Measurements from ENCODE around the gene MAD1L1. TPM values are rescaled to one million over a fixed set of nuclear protein-coding genes. Genes with fewer than 3 reads are reported as not detected.

Gene MAD1L1
- total RNA-seq, 1 experiment from 2014 or later, result 38.5 TPM

DNA sequence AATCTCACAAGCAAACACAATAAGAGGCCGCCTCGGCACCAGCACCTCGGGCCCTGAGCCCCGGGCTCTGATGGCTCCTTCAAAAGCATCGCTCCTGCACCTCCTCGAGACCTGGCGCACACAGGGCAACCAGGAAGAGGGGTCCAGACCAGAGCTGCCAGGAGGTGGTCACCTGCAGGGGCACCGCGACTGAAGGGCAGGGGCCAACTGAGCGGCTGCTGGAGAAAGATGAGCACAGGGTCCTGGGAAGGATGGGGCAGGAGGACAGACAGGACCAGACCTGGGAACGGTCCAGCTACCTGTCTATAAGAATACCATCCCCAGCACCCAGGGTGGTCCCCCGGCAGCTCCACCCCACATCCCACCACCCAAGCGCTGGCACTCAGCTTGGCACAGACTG is 20.8 kb downstream of the MAD1L1 start:
- ChIA-PET POLR2A (no interaction called here), CTCF (no interaction called here), RAD21 (ENCODE audit: low non-redundant PET in 1 of 2, low total read pairs in 2 of 2, uncharacterized antibody in 2 of 2, unreplicated experiment in 2 of 2) (no interaction called here)
- 0 out of 2 replicates have a peak, but pooled peaks cover 4% of the 10 kb centered on the region for H3K79me2 ChIP-seq (ENCODE audit: insufficient read depth, low read length)
- TF ChIP-seq, protein P1, sequence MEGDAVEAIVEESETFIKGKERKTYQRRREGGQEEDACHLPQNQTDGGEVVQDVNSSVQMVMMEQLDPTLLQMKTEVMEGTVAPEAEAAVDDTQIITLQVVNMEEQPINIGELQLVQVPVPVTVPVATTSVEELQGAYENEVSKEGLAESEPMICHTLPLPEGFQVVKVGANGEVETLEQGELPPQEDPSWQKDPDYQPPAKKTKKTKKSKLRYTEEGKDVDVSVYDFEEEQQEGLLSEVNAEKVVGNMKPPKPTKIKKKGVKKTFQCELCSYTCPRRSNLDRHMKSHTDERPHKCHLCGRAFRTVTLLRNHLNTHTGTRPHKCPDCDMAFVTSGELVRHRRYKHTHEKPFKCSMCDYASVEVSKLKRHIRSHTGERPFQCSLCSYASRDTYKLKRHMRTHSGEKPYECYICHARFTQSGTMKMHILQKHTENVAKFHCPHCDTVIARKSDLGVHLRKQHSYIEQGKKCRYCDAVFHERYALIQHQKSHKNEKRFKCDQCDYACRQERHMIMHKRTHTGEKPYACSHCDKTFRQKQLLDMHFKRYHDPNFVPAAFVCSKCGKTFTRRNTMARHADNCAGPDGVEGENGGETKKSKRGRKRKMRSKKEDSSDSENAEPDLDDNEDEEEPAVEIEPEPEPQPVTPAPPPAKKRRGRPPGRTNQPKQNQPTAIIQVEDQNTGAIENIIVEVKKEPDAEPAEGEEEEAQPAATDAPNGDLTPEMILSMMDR (IDR thresholded peaks at IDR 0.05 in 2 of 3, conservative IDR thresholded peaks at IDR 0.05 in 1 of 3; ENCODE audit: borderline replicate concordance in 1 of 3, insufficient read depth in 1 of 3, low read depth in 2 of 3, low read length in 2 of 3), result no peak
- no peak for TF ChIP-seq ELF1 (IDR thresholded peaks at IDR 0.05; ENCODE audit: borderline replicate concordance, low read depth)
- TF ChIP-seq POLR2AphosphoS5 (IDR thresholded peaks at IDR 0.05; ENCODE audit: low read depth, low read length), result no peak
- TF ChIP-seq, protein P2, sequence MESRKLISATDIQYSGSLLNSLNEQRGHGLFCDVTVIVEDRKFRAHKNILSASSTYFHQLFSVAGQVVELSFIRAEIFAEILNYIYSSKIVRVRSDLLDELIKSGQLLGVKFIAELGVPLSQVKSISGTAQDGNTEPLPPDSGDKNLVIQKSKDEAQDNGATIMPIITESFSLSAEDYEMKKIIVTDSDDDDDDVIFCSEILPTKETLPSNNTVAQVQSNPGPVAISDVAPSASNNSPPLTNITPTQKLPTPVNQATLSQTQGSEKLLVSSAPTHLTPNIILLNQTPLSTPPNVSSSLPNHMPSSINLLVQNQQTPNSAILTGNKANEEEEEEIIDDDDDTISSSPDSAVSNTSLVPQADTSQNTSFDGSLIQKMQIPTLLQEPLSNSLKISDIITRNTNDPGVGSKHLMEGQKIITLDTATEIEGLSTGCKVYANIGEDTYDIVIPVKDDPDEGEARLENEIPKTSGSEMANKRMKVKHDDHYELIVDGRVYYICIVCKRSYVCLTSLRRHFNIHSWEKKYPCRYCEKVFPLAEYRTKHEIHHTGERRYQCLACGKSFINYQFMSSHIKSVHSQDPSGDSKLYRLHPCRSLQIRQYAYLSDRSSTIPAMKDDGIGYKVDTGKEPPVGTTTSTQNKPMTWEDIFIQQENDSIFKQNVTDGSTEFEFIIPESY (IDR thresholded peaks at IDR 0.05; ENCODE audit: extremely low read depth, insufficient replicate concordance, low read length), result no peak
- no peak for TF ChIP-seq ZFX (IDR thresholded peaks at IDR 0.05)
- H3K9ac ChIP-seq (ENCODE audit: low read length), result no peak overlapping the region
- no peak overlapping the region for H3K27ac ChIP-seq (ENCODE audit: low read depth, low read length)
- DNase-seq (ENCODE audit: low read depth, low spot score) (no peak), ATAC-seq (no peak)
- H3K4me2 ChIP-seq (ENCODE audit: low read length), result no peak overlapping the region
- no peaks in the 10 kb centered on the region for H3K27me3 ChIP-seq (ENCODE audit: insufficient read depth, low read length)
- no TSS peak for BruUV-seq (replicated peaks)
- H3K4me3 ChIP-seq (replicated peaks in 1 of 2; ENCODE audit: low read depth in 1 of 2, low read length in 2 of 2), result no peak overlapping the region
- no peak overlapping the region for H2AFZ ChIP-seq (ENCODE audit: low read depth, low read length, poor library complexity, severe bottlenecking)
- H3K4me1 ChIP-seq (ENCODE audit: control insufficient read depth in 1 of 2, insufficient read depth in 2 of 2, low read length in 2 of 2), result no peaks in the 10 kb centered on the region
- H4K20me1 ChIP-seq (ENCODE audit: insufficient read depth), result no peaks in the 10 kb centered on the region
- no peaks in the 10 kb centered on the region for H3K9me2 ChIP-seq (ENCODE audit: insufficient read depth)
- intact Hi-C loops (cut with micrococcal nuclease), result no loop called here
- H3K36me3 ChIP-seq (ENCODE audit: control insufficient read depth in 1 of 2, insufficient read depth in 2 of 2, low read length in 2 of 2), result peaks cover 9 to 34% of the 10 kb centered on the region in 2 experiments
- H3K9me3 ChIP-seq (ENCODE audit: control insufficient read depth in 1 of 2, insufficient read depth in 1 of 2, low read depth in 1 of 2, low read length in 2 of 2), result no peaks in the 10 kb centered on the region
